Right ventricle myocardium superior (tissue), 1 donor: ENCODE data around the gene CD163. TPM values are rescaled to one million over a fixed set of nuclear protein-coding genes. Genes with fewer than 3 reads are reported as not detected.

Source experiments
- total RNA-seq: library from RNA; stranded (reverse); fragmentation: NEBNext Ultra II Directional; extraction: Animal tissue kit (Norgen Biotek cat#: 25700); gene quantifications from one replicate; pipeline ENCODE4 v1.2.1, GENCODE V29; 2021
- donor health status: DM: no; HTN: yes; CAD: no; lungs with severe emphysema.

Gene CD163
- total RNA-seq, 1 donor from 2014 or later: 72.0 TPM

Other genes with a start within 250 kb of the CD163 start
- not detected for gene ACSM4, start 199.7 kb downstream of the CD163 start, total RNA-seq
- 2.1 TPM for gene CD163L1, start 59.6 kb downstream of the CD163 start, total RNA-seq
- gene APOBEC1, start 162.1 kb upstream of the CD163 start, total RNA-seq: not detected
- not detected for gene GDF3, start 192.0 kb upstream of the CD163 start, total RNA-seq
- gene DPPA3, start 207.7 kb upstream of the CD163 start, total RNA-seq: not detected
- not detected for gene CLEC4C, start 243.6 kb upstream of the CD163 start, total RNA-seq